ENCODE results near the gene KAZALD1.

KAZALD1 gene

GRCh38 chr10:101073631-101074030 is 11.8 kb downstream of the KAZALD1 start:
- Histone ChIP-seq H3K4me1 (ENCODE audit: insufficient read depth, low read length) (no peaks in the 10 kb centered on the region), H3K9ac (ENCODE audit: low read length) (no peak overlapping the region), H3K36me3 (ENCODE audit: insufficient read depth, low read length) (no peaks in the 10 kb centered on the region), H3K27me3 (ENCODE audit: control insufficient read depth in 1 of 2, insufficient read depth in 2 of 2, low read length in 2 of 2) (peaks cover 8 to 19% of the 10 kb centered on the region in 2 donors), H3K9me3 (ENCODE audit: low read length) (no peaks in the 10 kb centered on the region), H3K27ac (ENCODE audit: low read depth, low read length) (no peak overlapping the region), H3K4me3 (ENCODE audit: low read depth in 1 of 2, low read length in 2 of 2) (no peak overlapping the region)

GRCh38 chr10:101075775-101076174 is 14.0 kb downstream of the KAZALD1 start:
- Histone ChIP-seq H3K9me3 (ENCODE audit: low read length) (no peaks in the 10 kb centered on the region), H3K4me1 (ENCODE audit: insufficient read depth, low read length) (no peaks in the 10 kb centered on the region), H3K27ac (ENCODE audit: low read depth, low read length) (no peak overlapping the region), H3K9ac (ENCODE audit: low read length) (no peak overlapping the region), H3K36me3 (ENCODE audit: insufficient read depth, low read length) (no peaks in the 10 kb centered on the region), H3K27me3 (ENCODE audit: control insufficient read depth in 1 of 2, insufficient read depth in 2 of 2, low read length in 2 of 2) (peaks cover 8 to 23% of the 10 kb centered on the region in 2 donors), H3K4me3 (ENCODE audit: low read depth in 1 of 2, low read length in 2 of 2) (no peak overlapping the region)

DNA sequence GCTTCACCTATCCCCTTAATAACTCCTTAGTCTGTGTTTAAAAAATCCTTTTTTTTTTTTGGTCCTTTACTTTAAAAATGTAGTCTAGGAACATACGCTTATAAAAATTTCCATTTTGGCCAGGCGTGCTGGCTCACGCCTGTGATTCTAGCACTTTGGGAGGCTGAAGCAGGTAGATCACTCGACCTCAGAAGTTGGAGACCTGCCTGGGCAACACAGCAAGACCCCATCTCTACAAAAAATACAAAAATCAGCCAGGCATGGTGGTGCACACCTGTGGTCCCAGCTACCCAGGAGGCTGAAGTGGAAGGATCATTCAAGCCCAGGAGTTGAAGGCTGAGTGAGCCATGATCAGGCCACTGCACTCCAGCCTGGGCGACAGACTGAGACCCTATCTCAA is 14.8 kb downstream of the KAZALD1 start:
- Histone ChIP-seq H3K9ac (ENCODE audit: low read length) (no peak overlapping the region), H3K27ac (ENCODE audit: low read depth, low read length) (no peak overlapping the region), H3K4me1 (ENCODE audit: insufficient read depth, low read length) (no peaks in the 10 kb centered on the region), H3K9me3 (ENCODE audit: low read length) (no peaks in the 10 kb centered on the region), H3K27me3 (ENCODE audit: control insufficient read depth in 1 of 2, insufficient read depth in 2 of 2, low read length in 2 of 2) (peaks cover 8 to 23% of the 10 kb centered on the region in 2 donors), H3K4me3 (ENCODE audit: low read depth in 1 of 2, low read length in 2 of 2) (no peak overlapping the region), H3K36me3 (ENCODE audit: insufficient read depth, low read length) (no peaks in the 10 kb centered on the region)

DNA sequence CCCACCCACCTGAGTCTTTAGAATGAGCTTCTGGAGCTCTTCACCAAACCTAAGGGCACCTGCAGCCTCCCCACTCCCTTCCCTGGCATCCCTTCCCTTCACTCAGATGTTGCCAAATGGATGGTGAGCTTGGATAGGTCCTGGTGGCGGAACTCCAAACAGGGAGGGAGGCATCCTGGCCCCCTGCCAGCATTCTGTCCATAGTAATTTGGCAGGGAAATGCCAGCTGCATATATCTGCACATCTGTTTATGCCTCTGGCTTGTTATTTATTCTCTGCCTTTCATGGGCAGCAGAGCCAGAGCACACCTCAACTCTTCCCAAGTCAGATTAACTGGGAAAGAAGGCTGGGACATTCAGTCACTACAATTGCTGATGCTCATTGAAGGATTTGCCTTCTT is 18.1 kb downstream of the KAZALD1 start:
- H3K4me3 ChIP-seq (ENCODE audit: low read depth in 1 of 2, low read length in 2 of 2): no peak overlapping the region
- H3K27me3 ChIP-seq (ENCODE audit: control insufficient read depth in 1 of 2, insufficient read depth in 2 of 2, low read length in 2 of 2): peaks cover 0 to 15% of the 10 kb centered on the region in 2 donors
- H3K4me1 ChIP-seq (ENCODE audit: insufficient read depth, low read length): no peaks in the 10 kb centered on the region
- H3K27ac ChIP-seq (ENCODE audit: low read depth, low read length): no peak overlapping the region
- H3K9ac ChIP-seq (ENCODE audit: low read length): no peak overlapping the region
- H3K36me3 ChIP-seq (ENCODE audit: insufficient read depth, low read length): no peaks in the 10 kb centered on the region
- H3K9me3 ChIP-seq (ENCODE audit: low read length): no peaks in the 10 kb centered on the region

DNA sequence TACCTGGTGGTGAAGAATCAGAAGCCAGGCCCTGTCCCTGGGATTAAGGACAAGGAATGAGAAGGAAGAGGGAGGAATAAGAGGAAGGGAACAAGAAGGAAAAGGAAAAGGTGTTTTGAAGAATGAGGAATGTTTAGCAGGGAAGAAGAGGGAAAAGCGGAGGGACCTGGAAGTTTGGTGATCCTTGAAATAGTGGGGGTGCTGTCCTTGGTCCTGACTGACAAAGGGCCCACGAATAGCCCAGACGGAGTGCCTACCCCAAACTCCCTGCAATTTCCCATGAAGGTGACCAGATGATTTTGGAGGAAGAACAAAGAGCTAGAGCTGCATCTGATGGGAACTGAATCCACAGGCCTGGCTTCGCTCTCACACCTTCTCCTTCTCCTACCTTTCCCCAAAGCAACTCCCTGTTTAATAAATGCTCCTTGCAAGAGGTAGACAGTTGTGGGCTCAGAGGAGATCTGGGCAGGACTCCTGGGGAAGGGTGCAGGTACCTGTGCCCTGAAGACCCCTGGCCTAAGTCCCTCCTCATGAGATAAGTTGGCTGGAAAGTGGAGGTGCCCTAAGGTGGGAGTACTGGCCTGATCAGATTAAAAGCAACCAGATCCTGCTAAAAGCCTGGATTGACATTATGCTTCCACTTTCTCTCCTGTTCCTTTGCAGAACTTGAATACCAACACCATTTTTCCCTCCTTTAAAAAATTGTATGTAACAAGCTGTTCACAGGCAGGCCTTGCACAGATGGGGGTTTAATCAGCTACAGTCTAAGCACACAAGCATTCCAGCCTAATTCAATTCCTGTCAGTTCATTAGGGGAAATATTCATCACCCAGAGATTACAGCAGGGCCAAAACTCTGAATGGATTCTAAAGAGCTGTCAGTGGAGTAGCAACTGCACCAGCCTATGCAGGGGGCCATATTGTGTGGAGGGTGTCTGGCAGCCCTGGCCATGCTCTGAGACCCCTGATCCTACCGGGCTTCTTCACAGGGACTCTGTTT is 19.4 kb downstream of the KAZALD1 start:
- no peaks in the 10 kb centered on the region for H3K36me3 ChIP-seq (ENCODE audit: insufficient read depth, low read length)
- peaks cover 0 to 15% of the 10 kb centered on the region in 2 donors for H3K27me3 ChIP-seq (ENCODE audit: control insufficient read depth in 1 of 2, insufficient read depth in 2 of 2, low read length in 2 of 2)

DNA sequence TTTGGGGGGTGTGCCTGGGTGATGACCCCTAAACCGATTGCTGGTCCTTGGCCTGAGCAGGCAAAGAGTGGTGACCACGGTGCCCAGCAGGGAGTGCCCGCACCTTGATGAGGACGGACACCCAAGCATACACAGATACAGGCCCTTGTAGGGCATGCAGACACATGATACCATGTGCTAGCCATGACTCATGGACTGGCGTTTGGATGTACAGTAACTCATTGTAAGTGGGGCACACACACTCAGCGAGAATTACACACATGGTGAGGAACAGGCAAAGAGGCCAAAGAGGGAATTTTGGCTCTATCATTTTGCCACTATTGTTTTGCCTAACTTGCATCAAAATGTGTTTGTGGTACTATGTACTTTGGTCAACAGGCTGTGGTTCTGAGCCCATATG is 24.1 kb downstream of the KAZALD1 start:
- no peak overlapping the region for H3K27ac ChIP-seq (ENCODE audit: low read depth, low read length)
- no peaks in the 10 kb centered on the region for H3K4me1 ChIP-seq (ENCODE audit: insufficient read depth, low read length)
- H3K27me3 ChIP-seq (ENCODE audit: control insufficient read depth in 1 of 2, insufficient read depth in 2 of 2, low read length in 2 of 2): peaks cover 12 to 40% of the 10 kb centered on the region in 2 donors
- H3K36me3 ChIP-seq (ENCODE audit: insufficient read depth, low read length): no peaks in the 10 kb centered on the region
- no peak overlapping the region for H3K4me3 ChIP-seq (ENCODE audit: low read depth in 1 of 2, low read length in 2 of 2)
- H3K9me3 ChIP-seq (ENCODE audit: low read length): no peaks in the 10 kb centered on the region
- H3K9ac ChIP-seq (ENCODE audit: low read length): no peak overlapping the region

More for the DNA sequence above, 19.4 kb downstream of the KAZALD1 start:
- no peak overlapping the region for H3K4me3 ChIP-seq (ENCODE audit: low read depth in 1 of 2, low read length in 2 of 2)
- no peaks in the 10 kb centered on the region for H3K9me3 ChIP-seq (ENCODE audit: low read length)
- H3K9ac ChIP-seq (ENCODE audit: low read length): no peak overlapping the region
- no peaks in the 10 kb centered on the region for H3K4me1 ChIP-seq (ENCODE audit: insufficient read depth, low read length)
- no peak overlapping the region for H3K27ac ChIP-seq (ENCODE audit: low read depth, low read length)

DNA sequence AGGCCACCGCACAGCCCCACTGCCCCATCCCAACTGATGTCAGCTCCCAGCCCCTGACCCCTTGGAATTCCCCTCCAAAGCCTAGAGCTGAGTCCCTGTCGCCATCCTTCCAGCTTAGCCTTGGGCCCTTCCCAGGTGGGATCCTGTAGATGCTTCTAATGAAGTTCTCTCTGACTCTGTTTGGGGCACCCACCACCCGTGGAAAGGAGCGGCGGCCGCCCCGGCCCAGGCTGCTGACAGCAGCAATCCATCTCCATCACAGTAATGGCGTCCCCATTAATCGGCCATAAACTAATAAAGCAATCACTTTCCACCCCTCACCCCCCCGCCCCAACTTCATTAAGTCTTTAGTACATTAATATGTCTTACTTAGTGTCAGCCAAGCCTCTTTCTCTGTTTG is 25.6 kb downstream of the KAZALD1 start:
- Histone ChIP-seq H3K27ac (ENCODE audit: low read depth, low read length) (no peak overlapping the region), H3K4me1 (ENCODE audit: insufficient read depth, low read length) (no peaks in the 10 kb centered on the region), H3K36me3 (ENCODE audit: insufficient read depth, low read length) (no peaks in the 10 kb centered on the region), H3K4me3 (ENCODE audit: low read depth in 1 of 2, low read length in 2 of 2) (no peak overlapping the region), H3K9me3 (ENCODE audit: low read length) (no peaks in the 10 kb centered on the region), H3K27me3 (ENCODE audit: control insufficient read depth in 1 of 2, insufficient read depth in 2 of 2, low read length in 2 of 2) (peaks cover 12 to 46% of the 10 kb centered on the region in 2 donors), H3K9ac (ENCODE audit: low read length) (no peak overlapping the region)

- Histone ChIP-seq H3K36me3 (ENCODE audit: insufficient read depth, low read length) (no peaks in the 10 kb centered on the region), H3K4me3 (ENCODE audit: low read depth in 1 of 2, low read length in 2 of 2) (no peak overlapping the region), H3K9me3 (ENCODE audit: low read length) (no peaks in the 10 kb centered on the region), H3K9ac (ENCODE audit: low read length) (no peak overlapping the region), H3K27ac (ENCODE audit: low read depth, low read length) (no peak overlapping the region), H3K27me3 (ENCODE audit: control insufficient read depth in 1 of 2, insufficient read depth in 2 of 2, low read length in 2 of 2) (peaks cover 12 to 43% of the 10 kb centered on the region in 2 donors), H3K4me1 (ENCODE audit: insufficient read depth, low read length) (no peaks in the 10 kb centered on the region)
Observed at GRCh38 chr10:101087965-101088364, 26.2 kb downstream of the KAZALD1 start.

DNA sequence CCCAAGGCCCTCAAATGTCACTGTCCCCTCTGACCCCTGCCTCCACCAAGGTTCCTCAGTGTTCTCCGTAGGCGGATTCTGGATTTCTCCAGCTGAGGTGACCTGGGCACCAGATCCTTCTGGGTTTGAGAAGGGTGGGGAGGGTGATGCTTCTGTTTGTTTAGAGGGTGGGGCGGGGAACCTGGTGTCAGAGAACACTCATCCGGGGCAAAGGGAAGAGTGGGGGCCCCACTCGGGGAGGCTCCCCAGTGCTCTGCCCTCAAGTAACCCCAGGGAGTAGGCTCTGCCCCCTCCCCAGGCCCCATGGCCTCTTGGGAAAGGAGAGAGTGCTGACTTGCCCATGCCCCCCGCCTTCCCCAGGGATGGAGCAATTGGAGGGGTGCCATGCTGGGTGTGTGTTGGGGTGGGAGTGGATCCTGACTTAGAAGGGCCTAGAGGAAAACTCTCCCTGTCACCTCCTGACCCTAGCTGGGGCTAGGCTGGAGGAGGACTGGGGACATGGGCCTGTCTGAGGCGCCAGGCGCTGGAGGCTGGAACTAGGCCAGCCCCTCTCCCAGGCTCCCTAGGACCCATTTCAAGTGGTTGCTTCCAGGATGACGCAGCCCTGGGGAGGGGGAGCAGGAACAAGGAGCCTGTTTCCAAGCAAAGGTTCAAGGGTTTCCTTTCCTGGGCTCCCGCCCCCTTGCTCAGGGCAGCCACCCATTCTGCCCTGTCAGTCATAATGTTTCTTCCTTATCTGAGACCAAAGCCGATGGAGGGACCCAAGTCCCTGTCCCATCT is 27.9 kb downstream of the KAZALD1 start:
- Histone ChIP-seq H3K36me3 (ENCODE audit: insufficient read depth, low read length) (no peaks in the 10 kb centered on the region), H3K9ac (ENCODE audit: low read length) (no peak overlapping the region), H3K4me1 (ENCODE audit: insufficient read depth, low read length) (no peaks in the 10 kb centered on the region), H3K9me3 (ENCODE audit: low read length) (no peaks in the 10 kb centered on the region), H3K27ac (ENCODE audit: low read depth, low read length) (no peak overlapping the region), H3K27me3 (ENCODE audit: control insufficient read depth in 1 of 2, insufficient read depth in 2 of 2, low read length in 2 of 2) (peaks cover 15 to 52% of the 10 kb centered on the region in 2 donors), H3K4me3 (ENCODE audit: low read depth in 1 of 2, low read length in 2 of 2) (no peak overlapping the region)

DNA sequence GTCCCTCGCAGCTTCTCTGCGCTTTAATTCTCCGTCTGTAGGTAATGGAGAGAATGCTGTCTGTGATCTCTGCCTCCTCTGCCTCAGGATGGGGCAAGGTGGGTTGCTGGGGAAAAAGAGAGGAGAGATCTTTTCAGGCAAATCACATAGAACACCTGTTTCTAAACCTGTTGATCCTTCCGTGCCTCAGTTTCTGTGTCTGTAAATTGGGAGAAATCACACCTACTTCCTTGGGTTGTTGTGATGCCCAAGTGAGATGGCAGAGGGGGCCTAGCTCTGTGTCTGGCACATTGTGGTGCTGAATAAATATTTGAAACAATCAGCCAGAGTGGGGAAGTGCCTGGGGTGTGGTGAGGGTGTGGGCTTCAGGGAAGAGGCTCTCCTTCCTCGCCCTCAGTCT is 28.8 kb downstream of the KAZALD1 start:
- Histone ChIP-seq H3K9me3 (ENCODE audit: low read length) (no peaks in the 10 kb centered on the region), H3K4me3 (ENCODE audit: low read depth in 1 of 2, low read length in 2 of 2) (no peak overlapping the region), H3K27ac (ENCODE audit: low read depth, low read length) (no peak overlapping the region), H3K36me3 (ENCODE audit: insufficient read depth, low read length) (no peaks in the 10 kb centered on the region), H3K9ac (ENCODE audit: low read length) (no peak overlapping the region), H3K27me3 (ENCODE audit: control insufficient read depth in 1 of 2, insufficient read depth in 2 of 2, low read length in 2 of 2) (peaks cover 23 to 61% of the 10 kb centered on the region in 2 donors), H3K4me1 (ENCODE audit: insufficient read depth, low read length) (no peaks in the 10 kb centered on the region)

GRCh38 chr10:101091546-101092290 is 29.9 kb downstream of the KAZALD1 start:
- Histone ChIP-seq H3K4me1 (ENCODE audit: insufficient read depth, low read length) (no peaks in the 10 kb centered on the region), H3K27ac (ENCODE audit: low read depth, low read length) (no peak overlapping the region), H3K9ac (ENCODE audit: low read length) (no peak overlapping the region), H3K36me3 (ENCODE audit: insufficient read depth, low read length) (no peaks in the 10 kb centered on the region), H3K9me3 (ENCODE audit: low read length) (no peaks in the 10 kb centered on the region), H3K4me3 (ENCODE audit: low read depth in 1 of 2, low read length in 2 of 2) (no peak overlapping the region), H3K27me3 (ENCODE audit: control insufficient read depth in 1 of 2, insufficient read depth in 2 of 2, low read length in 2 of 2) (peaks cover 23 to 62% of the 10 kb centered on the region in 2 donors)

Measured in muscle layer of colon (tissue), 2 donors.